ENCODE data around the gene CRYGA.

The CRYGA gene

DNA sequence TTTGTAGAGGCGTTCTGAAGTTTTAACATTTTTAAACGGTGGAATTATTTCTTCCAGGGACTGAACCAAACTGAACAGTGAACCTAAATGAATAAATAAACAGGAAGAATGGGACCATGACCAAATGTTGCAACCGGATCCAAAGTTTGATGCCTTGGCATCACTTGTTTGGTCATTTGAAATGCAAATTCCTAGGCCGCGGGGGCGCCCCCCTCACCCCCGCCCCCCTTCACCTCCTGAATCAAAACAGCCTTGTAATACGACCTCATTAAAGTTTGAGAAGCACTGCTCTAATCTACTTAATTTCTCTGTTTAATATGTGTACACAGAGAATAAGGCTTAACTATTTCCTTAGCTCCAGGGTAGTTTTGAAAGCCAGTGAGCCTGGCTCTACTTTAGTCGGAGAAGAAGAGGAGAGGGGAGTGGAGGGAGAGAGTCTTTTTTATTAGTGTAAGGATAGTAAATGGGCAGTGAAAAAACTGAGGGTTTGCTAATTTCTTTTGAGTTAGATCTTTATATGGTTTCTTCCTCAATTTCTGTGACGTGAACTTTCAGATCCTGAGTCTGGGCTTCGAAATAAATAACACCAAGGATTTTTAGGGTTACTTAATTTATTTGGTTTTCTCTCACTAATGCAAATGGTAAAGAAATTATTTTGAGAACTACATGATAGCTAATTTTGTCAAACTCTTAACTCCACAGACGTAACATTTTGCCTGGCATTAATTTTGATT is 20.8 kb upstream of the CRYGA start:
- no peak for DNase-seq (ENCODE audit: low read depth in 1 of 2, low spot score in 1 of 2)
- no peak for TF ChIP-seq JUND (IDR thresholded peaks at IDR 0.05; ENCODE audit: low read depth)
- in situ Hi-C loops (cut with HindIII; ENCODE audit: low pct_unique_long_range_greater_than_20kb, low sequenced_read_pairs): no loop called here

DNA sequence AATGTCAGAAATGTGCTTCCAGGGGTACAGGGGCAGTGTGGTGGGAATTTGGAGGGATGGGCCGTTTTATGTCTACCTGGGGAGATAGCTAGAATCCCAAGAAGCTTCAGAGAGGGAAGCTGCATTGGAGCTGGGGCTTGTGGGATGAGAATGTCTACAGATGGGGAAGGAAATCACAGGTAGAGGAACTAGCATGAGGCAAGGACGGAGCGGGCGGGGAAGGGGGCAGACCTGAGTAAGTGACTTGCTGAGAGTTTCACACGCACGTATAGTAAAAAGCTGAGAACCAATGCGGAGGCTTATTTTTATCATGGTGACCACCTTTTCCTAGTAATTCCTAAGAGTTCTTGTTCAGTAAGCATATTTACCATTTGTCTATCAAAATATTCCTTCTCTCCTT is 20.1 kb upstream of the CRYGA start:
- in situ Hi-C loops (cut with HindIII; ENCODE audit: low pct_unique_long_range_greater_than_20kb, low sequenced_read_pairs): no loop called here
- TF ChIP-seq JUND (IDR thresholded peaks at IDR 0.05; ENCODE audit: low read depth): no peak
- no peak for DNase-seq (ENCODE audit: low read depth in 1 of 2, low spot score in 1 of 2)

DNA sequence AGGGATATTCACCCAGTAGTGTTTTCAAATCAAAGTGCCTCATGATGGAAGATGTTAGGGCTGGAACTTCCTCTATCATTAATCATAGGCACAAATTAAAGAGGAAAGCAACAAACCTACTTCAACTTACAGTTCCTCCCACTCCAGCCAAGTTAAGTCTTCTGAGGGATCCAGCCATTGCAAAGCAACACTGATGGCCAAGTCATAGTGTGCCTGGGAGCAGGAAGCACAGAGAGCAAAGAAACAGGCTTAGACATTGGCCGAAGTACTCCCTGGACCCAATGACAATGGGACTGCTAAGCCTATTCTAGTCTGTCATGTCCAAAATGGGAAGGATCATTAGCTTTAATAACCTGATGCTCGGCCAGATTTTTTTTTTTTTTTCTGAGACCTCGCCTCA is 19.4 kb upstream of the CRYGA start:
- no peak for TF ChIP-seq JUND (IDR thresholded peaks at IDR 0.05; ENCODE audit: low read depth)
- no peak for DNase-seq (ENCODE audit: low read depth in 1 of 2, low spot score in 1 of 2)
- in situ Hi-C loops (cut with HindIII; ENCODE audit: low pct_unique_long_range_greater_than_20kb, low sequenced_read_pairs): no loop called here

GRCh38 chr2:208179028-208179609 is 15.7 kb upstream of the CRYGA start:
- no peak for TF ChIP-seq JUND (IDR thresholded peaks at IDR 0.05; ENCODE audit: low read depth)
- DNase-seq (ENCODE audit: low read depth in 1 of 2, low spot score in 1 of 2): no peak
- in situ Hi-C loops (cut with HindIII; ENCODE audit: low pct_unique_long_range_greater_than_20kb, low sequenced_read_pairs): no loop called here

GRCh38 chr2:208175840-208176153 is 12.4 kb upstream of the CRYGA start:
- in situ Hi-C loops (cut with HindIII; ENCODE audit: low pct_unique_long_range_greater_than_20kb, low sequenced_read_pairs): no loop called here
- DNase-seq (ENCODE audit: low read depth in 1 of 2, low spot score in 1 of 2): no peak
- no peak for TF ChIP-seq JUND (IDR thresholded peaks at IDR 0.05; ENCODE audit: low read depth)

- DNase-seq (ENCODE audit: low read depth in 1 of 2, low spot score in 1 of 2): peak; percentile 17 to 80
- in situ Hi-C loops (cut with HindIII; ENCODE audit: low pct_unique_long_range_greater_than_20kb, low sequenced_read_pairs): no loop called here
- no peak for TF ChIP-seq JUND (IDR thresholded peaks at IDR 0.05; ENCODE audit: low read depth)
Observed at GRCh38 chr2:208175069-208175839, 11.9 kb upstream of the CRYGA start.

DNA sequence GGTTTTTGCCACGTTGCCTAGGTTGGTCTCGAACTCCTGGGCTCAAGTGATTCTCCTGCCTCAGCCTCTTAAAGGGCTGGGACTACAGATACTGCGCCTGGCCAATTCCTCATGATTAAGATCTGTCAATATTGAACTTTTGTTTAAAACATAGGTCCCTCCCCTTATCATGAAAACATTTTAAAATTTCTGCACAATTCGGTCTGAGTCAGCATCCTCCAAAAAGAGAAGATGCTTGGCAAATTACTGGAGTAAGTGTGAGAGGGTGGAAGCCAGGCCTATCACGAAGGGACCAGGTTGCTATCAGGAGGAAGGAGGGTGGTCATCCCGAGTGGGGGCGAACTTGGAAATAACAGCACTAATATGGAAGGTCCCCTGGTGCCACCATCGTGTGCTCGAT is 10.8 kb upstream of the CRYGA start:
- DNase-seq (ENCODE audit: low read depth in 1 of 2, low spot score in 1 of 2): no peak
- TF ChIP-seq JUND (IDR thresholded peaks at IDR 0.05; ENCODE audit: low read depth): no peak
- in situ Hi-C loops (cut with HindIII; ENCODE audit: low pct_unique_long_range_greater_than_20kb, low sequenced_read_pairs): no loop called here

- no peak for TF ChIP-seq JUND (IDR thresholded peaks at IDR 0.05; ENCODE audit: low read depth)
- no peak for DNase-seq (ENCODE audit: low read depth in 1 of 2, low spot score in 1 of 2)
- in situ Hi-C loops (cut with HindIII; ENCODE audit: low pct_unique_long_range_greater_than_20kb, low sequenced_read_pairs): no loop called here
Observed at GRCh38 chr2:208172125-208172524, 8.7 kb upstream of the CRYGA start.

GRCh38 chr2:208164951-208165755 is 1.8 kb upstream of the CRYGA start:
- no peak for TF ChIP-seq JUND (IDR thresholded peaks at IDR 0.05; ENCODE audit: low read depth)
- no peak for DNase-seq (ENCODE audit: low read depth in 1 of 2, low spot score in 1 of 2)
- in situ Hi-C loops (cut with HindIII; ENCODE audit: low pct_unique_long_range_greater_than_20kb, low sequenced_read_pairs): no loop called here

DNA sequence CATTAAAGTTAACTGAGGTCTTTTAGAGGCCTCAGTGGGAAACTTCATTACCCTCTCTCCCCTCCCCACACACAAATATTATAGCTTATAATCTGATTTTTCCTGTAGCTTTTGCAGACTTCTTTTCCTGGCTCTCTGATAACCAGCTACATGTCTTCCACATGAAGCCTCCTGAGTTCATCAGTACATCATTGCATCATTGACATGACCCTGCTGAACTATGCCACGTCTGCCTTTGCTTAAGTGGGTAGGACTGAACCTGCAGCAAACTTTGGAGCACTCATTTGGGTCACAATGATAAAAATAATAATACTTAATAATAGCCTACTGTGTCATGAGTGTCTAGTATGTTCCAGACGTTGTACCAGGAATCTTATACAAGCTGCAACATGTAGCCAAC is 7.0 kb downstream of the CRYGA start:
- no peak for DNase-seq (ENCODE audit: low read depth in 1 of 2, low spot score in 1 of 2)
- no peak for TF ChIP-seq JUND (IDR thresholded peaks at IDR 0.05; ENCODE audit: low read depth)
- in situ Hi-C loops (cut with HindIII; ENCODE audit: low pct_unique_long_range_greater_than_20kb, low sequenced_read_pairs): no loop called here

DNA sequence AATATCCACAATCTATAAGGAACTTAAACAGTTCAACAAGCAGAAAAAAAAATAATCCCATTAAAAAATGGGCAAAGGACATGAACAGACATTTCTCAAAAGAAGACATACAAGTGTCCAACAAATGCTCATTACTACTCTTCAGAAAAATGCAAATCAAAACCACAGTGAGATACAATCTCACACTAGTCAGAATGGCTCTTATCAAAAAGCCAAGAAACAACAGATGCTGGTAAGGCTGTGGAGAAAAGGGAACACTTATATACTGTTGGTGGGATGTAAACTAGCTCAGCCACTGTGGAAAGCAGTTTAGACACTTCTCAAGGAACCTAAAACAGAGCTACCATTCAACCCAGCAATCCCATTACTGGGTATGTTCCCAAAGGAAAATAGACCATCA is 10.2 kb downstream of the CRYGA start:
- no peak for TF ChIP-seq JUND (IDR thresholded peaks at IDR 0.05; ENCODE audit: low read depth)
- in situ Hi-C loops (cut with HindIII; ENCODE audit: low pct_unique_long_range_greater_than_20kb, low sequenced_read_pairs): no loop called here
- DNase-seq (ENCODE audit: low read depth in 1 of 2, low spot score in 1 of 2): no peak

GRCh38 chr2:208150956-208151355 is 12.4 kb downstream of the CRYGA start:
- DNase-seq (ENCODE audit: low read depth in 1 of 2, low spot score in 1 of 2): no peak
- no peak for TF ChIP-seq JUND (IDR thresholded peaks at IDR 0.05; ENCODE audit: low read depth)
- in situ Hi-C loops (cut with HindIII; ENCODE audit: low pct_unique_long_range_greater_than_20kb, low sequenced_read_pairs): no loop called here

- in situ Hi-C loops (cut with HindIII; ENCODE audit: low pct_unique_long_range_greater_than_20kb, low sequenced_read_pairs): no loop called here
- no peak for DNase-seq (ENCODE audit: low read depth in 1 of 2, low spot score in 1 of 2)
- no peak for TF ChIP-seq JUND (IDR thresholded peaks at IDR 0.05; ENCODE audit: low read depth)
Observed at GRCh38 chr2:208150094-208150493, 13.3 kb downstream of the CRYGA start.

Data from T47D (cell line).